Non-pigmented ciliary epithelial cell (primary cell): ENCODE results near the gene SEC23A.
"Not testable (repeated sequence)": the region's sequence is repeated elsewhere in the genome, so short reads cannot be mapped to it uniquely, and the experiment has no call there.

Experiments used
- DNase-seq: peaks from one replicate; pipeline ENCODE4 v3.0.0-alpha.2; 2010; ENCODE audit warnings: low read depth

SEC23A gene

GRCh38 chr14:39102969-39103957, at the start of gene SEC23A:
TSS of gene SEC23A (minus strand) at chr14:39103235. CDS start at chr14:39096118, 7,117 bp downstream.
- DNase-seq: no peak

GRCh38 chr14:39145266-39145966, 42.4 kb upstream of the SEC23A start:
- DNase-seq: no peak

GRCh38 chr14:39143226-39143625, 40.2 kb upstream of the SEC23A start:
- DNase-seq: not testable (repeated sequence)

GRCh38 chr14:39141623-39142022, 38.6 kb upstream of the SEC23A start:
- not testable (repeated sequence) for DNase-seq

- DNase-seq: no peak
Measured at GRCh38 chr14:39140170-39140569, 37.1 kb upstream of the SEC23A start.

GRCh38 chr14:39138440-39138839, 35.4 kb upstream of the SEC23A start:
- DNase-seq: no peak

- DNase-seq: not testable (repeated sequence)
Measured at GRCh38 chr14:39137835-39138234, 34.8 kb upstream of the SEC23A start.

- no peak for DNase-seq
Measured at GRCh38 chr14:39122330-39123138, 19.5 kb upstream of the SEC23A start.

GRCh38 chr14:39114073-39114838, 11.2 kb upstream of the SEC23A start, which contains the start of gene GEMIN2:
TSS of gene GEMIN2 (plus strand) at chr14:39114323. CDS start at chr14:39114339, 16 bp downstream.
- peak; percentile 68 for DNase-seq

- DNase-seq: no peak
Measured at GRCh38 chr14:39113685-39114072, 10.6 kb upstream of the SEC23A start.

GRCh38 chr14:39109893-39110715, 7.1 kb upstream of the SEC23A start:
- no peak for DNase-seq

- DNase-seq: no peak
Measured at GRCh38 chr14:39108791-39109190, 5.8 kb upstream of the SEC23A start.

- no peak for DNase-seq
Measured at GRCh38 chr14:39107591-39107996, 4.6 kb upstream of the SEC23A start.

GRCh38 chr14:39104078-39104801, 1.2 kb upstream of the SEC23A start:
- not testable (repeated sequence) for DNase-seq

- DNase-seq: no peak
Measured at GRCh38 chr14:39102265-39102968, 618 bp downstream of the SEC23A start.

- no peak for DNase-seq
Measured at GRCh38 chr14:39099748-39100147, 3.3 kb downstream of the SEC23A start.

- DNase-seq: not testable (repeated sequence)
Measured at GRCh38 chr14:39099215-39099614, 3.8 kb downstream of the SEC23A start.

- DNase-seq: no peak
Measured at GRCh38 chr14:39097159-39097558, 5.9 kb downstream of the SEC23A start.

- DNase-seq: no peak
Measured at GRCh38 chr14:39094515-39094914, 8.5 kb downstream of the SEC23A start.
